ENCODE results near the gene TFIP11.

Gene TFIP11

DNA sequence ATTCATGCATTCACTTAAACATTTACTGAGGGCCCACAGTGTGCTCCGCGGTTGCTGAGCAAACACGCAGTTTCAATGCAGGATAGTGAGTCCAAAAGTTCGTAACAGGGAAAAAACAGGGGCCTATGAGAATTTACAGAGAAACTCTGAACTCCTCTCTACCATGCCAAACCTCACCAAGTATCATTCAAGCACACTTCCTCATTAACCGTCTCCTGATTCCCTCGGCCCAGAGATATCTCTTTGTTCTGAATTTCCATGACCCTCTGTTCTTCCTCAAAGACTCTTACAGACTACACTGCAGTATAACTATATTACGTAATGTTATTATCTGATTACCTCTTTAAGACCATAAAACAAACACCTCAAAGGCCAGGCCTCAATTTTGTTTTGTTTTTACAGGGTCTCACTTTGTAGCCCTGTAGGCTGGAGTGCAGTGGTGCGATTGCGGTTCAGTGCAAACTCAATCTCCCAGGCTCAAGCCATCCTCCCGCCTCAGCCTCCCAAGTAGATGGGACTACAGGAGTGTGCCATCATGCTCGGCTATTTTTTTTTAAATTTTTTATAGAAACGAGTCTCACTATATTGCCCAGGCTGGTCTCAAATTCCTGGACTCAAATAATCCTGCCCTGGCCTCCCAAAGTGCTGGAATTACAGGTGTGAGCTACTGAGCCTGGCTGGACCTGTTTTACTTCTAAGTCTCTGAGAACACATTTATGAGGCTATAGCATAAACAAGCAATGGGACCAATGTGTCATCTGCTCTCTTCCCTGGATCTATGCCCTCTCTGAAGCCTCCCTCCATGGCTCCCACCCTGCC lies 32.3 kb downstream of the TFIP11 start:
- DNase-seq (ENCODE audit: low read depth, low spot score), result no peak

DNA sequence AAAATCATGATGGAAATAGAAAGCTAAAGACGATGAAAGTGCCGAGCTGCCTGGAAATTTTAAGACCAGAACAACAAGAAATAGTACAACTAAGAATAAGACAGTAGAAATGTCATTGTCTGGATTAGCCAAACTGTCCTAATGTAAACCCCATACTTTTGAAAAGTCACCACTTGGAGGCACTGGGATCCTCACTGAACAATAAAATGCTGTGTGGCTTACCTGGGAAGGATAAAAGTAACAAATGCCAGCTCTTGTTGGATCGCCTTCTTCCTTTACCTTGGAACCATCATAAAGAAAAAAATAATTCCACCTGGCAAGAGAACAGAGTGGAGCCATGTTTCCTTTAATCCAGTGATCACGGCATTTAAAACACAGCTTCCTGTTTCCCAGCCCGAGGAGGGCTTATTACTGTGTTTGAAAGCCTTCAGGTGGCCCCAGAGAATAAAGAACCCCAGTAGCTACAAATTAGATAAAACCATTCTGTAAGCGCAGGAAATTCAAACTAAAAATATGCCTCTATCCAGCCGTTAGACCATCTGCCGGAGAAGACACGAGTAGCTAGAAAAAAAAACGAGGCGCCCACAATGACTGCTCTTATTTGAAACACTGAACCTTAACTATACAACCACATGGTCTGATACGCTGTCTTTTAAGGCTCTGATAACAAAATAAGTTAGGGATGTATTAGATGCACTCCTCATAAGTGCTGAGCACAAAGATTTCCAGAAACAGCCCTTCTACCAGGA lies 33.1 kb downstream of the TFIP11 start:
- no peak for DNase-seq (ENCODE audit: low read depth, low spot score)

DNA sequence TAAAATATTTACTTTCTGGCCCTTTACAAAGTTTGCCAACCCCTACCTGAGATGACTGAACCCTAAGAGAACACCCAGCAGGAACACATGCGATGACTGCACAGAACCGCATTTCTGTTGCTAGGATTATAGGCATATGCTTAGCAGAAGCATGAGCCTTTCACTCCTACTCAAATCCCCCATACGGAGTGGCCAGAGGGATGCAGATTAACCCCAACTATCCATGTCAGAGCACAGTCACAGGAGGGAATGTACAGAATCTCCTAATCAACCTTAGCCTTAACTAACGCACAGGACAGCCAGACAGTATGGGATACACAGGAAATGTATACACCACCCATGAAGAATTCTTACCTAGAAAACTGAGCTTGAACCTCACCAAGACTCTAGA lies 34.9 kb downstream of the TFIP11 start:
- no peak for DNase-seq (ENCODE audit: low read depth, low spot score)

DNA sequence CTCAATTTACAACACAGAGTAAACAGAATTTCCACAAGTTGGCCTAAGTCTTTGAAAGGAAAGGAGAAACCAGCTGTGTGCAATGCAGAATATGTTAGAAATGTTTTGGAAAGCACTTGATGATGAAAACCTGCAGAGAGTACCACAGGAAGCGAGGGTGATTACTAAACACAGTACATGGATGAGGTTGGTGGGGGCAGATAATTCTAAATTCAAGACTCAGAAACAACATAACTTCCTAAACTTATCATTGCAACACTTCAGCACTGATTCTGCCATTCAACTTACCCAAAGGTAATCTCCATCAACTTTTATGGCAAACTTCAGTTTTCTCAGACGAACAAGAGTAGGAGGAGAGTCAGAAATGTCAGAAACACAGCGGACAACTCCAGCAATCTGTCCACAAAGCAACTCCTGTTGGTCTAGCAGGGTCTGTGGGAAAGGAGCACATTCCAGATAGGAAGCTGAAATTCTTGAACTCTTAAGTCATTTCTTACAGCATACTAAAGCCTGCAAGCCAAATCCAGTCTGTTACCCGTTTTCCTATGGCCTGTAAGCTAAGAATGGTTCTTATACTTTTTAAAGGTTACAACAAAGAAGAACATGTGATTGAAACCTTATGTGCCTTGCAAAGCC lies 35.5 kb downstream of the TFIP11 start:
- DNase-seq (ENCODE audit: low read depth, low spot score), result no peak

DNA sequence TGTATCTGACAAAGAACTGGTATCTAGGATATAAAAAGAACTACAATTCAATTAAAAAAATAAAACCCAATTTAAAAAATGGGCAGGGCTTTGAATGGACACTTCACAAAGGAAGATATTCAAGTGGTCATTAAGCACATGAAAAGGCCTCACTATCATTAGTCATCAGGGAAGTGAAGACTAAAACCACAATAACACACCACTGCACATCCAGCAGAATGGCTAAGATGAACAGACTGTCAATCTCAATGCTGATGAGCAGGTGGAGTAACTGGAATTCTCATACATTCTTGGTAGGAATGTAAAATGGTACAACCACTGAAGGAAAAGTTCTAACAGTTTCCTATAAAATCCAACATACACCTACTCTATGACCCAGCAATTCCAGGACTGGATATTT lies 37.6 kb downstream of the TFIP11 start:
- DNase-seq (ENCODE audit: low read depth, low spot score), result no peak

DNA sequence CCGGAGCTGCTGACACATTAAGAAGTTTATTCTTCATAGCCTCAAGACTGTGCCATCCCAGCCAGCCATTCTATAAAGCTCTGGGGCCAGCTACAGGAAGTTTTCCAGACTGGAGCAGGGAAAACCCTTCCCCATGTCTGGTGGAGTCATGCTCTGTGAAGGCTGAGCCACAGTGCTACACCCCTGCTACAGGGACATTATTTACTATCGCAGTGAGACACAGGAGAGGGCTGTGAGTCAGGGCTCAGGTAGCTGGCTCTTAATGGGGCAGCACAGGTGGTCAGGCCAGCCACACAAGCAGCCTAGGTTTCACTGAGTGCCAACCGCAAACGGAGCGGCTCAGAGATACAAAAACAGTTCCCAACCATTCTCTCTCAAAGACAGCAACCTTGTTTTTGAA lies 40.8 kb downstream of the TFIP11 start:
- no peak for DNase-seq (ENCODE audit: low read depth, low spot score)

DNA sequence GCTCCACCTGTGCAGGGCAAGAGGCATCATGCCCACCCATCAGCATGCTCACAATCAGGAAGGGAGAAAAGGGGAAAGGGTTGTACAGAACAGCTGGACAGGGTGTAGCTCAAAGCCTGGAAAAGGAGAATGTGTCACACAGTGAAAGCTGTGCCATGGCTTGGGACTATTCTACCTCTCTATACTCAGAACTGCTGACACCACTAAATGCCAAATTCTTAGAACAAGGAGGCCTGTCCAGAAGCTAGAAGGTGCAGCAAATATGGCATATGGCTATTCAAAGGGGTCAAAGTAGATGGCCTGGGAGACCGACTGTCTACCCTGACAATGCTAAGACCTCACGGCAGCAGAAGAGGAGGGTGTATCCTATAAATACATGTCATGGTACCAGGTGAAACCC lies 41.5 kb downstream of the TFIP11 start:
- no peak for DNase-seq (ENCODE audit: low read depth, low spot score)

DNA sequence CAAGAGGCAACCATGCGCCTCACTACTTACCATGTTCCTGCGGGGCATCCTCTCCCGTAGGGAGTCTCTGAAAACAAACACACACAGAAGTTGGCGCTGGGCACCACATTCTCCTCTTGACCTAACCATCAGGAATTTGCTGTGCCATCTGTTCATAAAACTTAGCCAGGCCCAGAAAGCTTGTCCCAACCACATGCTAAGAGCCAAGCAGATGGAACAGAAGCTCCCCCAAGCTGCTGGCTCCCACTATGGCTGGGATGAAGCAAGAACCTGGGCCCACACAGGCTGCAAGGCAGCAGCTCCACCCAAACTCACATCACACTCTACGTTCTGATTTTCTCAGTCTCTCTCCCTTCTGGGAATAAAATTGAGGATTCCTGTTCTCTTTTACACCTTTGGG lies 46.1 kb downstream of the TFIP11 start:
- no peak for DNase-seq (ENCODE audit: low read depth, low spot score)

DNA sequence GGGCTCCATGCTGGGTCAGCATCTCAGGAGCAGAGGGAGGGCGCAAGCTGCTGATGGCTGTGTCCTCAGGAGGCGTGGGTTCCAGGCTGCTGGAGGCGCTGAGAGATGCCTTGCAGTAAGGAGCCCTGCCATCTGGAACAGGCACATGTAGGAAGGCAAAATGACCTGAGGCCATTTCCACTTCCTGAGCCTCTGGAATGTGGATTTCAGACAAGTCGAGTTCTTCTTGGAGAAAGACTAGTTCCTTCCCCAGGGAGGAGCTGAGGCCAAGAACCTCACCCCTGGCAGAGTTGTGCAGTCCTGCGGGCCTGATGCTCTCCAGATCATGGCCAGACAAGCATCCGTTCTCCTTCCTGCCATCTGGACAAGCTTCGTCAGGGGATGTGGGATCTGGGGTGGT lies 48.0 kb downstream of the TFIP11 start:
- peak; percentile 68 for DNase-seq (ENCODE audit: low read depth, low spot score)

DNA sequence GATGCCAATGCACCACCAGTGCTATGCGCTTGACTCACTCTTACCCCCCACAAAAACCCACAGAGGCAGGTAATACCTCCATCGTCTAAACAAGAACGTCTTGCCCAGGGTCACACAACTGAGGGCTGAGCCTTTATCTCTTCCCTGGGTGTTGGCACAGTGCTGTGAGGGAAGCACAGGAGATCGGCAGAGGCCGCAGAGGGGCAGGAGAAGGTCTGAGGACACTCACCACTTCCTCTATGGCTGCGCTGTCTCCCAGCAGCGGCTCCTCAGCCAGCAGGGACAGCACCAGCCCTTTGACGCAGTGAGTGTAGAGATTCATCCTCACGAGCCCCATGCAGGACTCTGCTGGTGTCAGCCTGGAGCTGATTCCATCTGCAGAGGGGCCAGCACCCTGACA lies 48.6 kb downstream of the TFIP11 start:
- DNase-seq (ENCODE audit: low read depth, low spot score), result no peak

DNA sequence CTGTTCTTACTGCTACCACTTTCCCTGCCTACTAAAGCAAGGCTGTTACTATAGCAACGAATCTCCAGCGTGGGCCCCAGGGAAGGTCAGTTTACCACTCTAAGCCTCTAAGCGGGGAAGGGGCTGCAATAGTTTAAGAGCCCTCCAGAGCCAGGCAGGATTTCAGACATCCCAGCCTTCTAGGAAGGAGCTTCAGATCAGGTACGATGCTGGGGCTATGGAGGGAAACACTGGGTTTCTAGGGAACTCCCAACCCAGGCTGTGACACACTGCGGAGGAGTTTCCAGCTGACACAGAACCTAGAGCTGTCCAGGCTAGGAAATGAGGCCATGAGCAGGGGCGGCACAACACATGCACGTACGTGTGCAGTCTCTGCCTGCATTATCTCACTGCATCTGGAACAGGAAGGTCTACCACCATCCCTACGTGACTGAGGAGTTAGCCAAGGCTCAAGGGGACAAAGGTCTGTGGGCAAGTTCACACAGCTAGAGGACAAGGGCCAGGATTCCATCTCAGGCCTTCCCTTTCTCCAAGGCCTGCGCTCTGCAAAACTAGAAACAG lies 49.1 kb downstream of the TFIP11 start:
- DNase-seq (ENCODE audit: low read depth, low spot score), result peak; percentile 42

DNA sequence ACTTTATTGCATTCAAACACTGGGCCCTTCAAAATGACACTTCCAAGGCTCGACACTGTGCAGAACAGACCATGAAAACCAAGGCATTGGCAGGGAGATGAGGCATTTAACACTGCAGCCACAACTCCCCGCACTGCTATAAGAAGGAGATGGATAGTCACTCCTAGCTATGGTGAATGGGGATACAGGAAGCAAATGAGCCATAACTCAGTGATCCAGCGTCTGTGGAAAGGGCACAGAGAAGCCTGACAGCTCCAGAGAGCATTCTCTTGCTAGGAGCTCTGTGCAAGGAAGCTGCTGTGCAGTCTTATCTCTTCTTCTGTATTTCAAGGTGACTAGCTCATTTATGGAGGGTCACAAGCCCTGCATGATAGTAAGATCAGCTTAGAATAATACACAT lies 49.6 kb downstream of the TFIP11 start:
- DNase-seq (ENCODE audit: low read depth, low spot score), result no peak

DNA sequence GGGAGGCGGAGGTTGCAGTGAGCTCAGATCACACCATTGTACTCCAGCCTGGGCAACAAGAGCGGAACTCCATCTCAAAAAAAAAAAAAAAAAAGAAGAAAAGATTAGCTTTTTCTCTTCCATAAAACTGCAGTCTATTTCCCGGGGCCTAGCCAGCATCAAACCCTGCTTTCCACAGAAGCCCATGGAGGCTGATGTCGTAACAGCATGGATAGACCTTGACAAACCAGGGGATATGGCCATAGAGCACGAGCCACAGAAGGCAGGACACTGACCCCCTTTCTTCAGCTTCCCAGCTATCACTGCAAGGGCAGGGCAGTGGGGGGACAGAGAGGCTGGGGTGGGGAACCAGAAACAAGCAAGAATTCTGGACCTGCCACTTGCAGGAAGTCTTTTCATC lies 50.2 kb downstream of the TFIP11 start:
- no peak for DNase-seq (ENCODE audit: low read depth, low spot score)

DNA sequence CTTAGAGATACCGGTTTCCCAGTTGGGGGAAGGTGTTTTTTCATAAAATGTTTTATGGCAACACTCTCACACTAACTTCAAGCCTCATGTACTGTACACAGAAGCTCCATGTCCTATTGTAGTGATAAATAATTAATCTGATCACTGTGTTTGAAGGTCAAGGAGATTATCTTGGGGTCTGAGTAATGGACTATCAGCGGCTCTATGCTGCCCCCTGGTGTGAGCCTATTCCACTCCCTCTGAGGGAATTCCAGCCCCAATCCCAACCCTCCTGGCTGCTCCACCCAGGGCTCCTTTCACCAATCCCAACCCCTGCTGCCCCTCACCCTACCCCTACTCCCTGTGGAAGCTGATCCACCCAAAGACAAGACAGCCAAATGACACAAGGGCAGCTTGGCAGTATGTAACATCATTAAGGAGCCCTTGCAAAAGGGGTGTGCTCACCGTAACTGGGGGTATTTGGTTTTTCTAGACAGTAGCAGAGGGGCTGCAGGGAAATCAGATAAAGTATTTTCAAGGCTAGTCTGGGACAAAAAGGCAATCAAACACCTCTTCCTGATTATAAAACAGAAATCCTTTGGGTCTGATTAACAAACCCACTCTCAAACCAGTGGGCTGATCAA lies 51.0 kb downstream of the TFIP11 start:
- peak; percentile 86 for DNase-seq (ENCODE audit: low read depth, low spot score)

DNA sequence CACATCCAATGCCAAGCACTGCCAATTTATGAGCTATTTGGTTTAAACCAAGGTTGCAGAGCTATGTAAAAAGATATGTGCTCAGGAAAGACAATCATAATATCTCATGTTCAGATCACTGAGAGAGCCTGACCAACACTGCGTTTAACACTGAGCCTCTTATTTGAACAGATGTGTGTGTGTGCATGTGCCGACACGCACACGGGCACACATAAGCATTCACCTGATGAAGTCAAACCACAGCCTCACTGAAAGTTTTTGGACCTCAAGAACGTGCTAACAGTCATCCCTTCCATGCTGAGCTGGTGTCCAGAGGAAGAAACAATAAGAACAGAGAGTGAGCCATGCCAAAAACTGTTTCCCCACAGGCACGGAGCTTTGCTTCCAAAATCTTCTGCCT lies 52.1 kb downstream of the TFIP11 start:
- no peak for DNase-seq (ENCODE audit: low read depth, low spot score)

DNA sequence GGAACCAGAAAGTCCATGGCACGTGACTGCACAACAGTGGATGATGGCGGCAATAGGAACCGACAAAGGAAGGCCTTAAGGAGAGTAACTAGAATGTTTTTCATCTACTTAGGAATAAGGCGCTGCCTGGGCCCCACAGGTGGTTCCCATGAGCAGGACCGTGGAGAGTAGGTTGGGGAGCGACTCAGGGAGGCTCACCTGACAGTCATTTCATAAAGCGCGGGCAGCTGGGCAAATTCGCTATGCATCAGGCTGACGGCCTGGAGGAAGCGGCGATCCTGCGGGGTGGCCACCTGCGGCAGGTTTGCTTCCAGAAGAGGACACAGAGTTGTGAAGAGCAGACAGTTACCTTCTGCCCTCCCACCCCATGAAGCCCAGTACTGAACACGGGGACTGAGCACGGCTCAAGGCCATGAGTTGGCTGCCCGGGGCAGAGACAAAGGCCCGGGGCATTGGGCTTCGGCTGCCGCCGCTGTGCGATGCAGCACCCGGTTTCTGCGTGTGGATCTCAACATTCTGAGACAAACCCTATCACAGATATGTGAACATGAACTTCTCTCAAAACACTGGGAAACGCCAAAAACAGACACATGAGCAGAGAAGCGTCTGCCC lies 54.5 kb downstream of the TFIP11 start:
- DNase-seq (ENCODE audit: low read depth, low spot score), result no peak

DNA sequence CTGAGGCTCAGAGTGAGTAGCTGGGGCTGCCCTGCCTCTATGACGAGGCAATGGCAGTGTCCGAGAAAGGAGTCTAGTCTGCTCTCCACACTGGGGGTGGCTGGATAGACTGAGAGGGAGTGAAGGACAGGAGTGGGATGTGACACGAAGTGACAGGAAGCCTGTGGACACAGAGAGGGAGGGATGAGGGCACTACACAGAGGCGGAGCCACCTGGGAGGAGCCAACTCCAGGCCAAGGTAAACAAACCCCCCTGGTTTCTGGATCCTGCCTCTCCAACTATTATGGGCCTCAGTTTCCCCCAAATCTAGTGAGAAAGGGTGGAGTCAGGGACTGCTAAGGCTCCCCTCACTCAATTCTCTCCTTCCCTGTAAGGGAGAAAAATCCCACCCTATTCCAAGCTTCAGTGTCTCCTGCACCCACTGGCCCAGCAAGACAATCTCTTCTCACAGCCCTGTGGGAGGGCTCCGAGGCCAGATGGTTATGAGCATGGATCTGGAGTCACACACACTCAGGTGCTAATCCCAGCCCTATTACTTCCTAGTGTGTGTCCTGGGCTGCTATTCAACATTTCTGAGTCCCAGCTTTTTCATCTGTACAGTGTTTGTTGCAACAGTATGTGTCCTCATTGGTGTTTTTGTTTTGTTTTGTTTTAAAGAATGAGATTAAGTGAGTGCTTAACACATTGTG lies 58.3 kb downstream of the TFIP11 start:
- no peak for DNase-seq (ENCODE audit: low read depth, low spot score)

DNA sequence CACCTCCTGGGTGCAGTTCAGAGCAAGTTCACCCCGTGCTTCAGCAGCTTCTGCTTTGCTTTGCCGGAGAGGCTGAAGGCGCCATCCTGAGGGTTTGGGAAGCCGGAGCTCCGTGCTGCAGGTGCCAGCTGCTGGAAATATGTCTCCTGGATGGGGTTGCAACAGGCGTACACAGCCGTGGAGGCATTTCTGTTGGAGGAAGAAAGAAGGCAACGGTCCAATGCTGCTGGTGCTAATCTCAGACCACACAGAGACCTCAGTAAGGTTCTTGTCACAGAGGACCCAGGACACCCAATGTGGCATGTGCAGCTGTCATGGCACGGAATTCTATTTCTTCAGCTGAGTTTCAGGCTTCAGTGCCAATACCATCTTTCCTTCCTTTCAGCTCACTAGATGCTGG lies 59.1 kb downstream of the TFIP11 start:
- DNase-seq (ENCODE audit: low read depth, low spot score), result no peak

DNA sequence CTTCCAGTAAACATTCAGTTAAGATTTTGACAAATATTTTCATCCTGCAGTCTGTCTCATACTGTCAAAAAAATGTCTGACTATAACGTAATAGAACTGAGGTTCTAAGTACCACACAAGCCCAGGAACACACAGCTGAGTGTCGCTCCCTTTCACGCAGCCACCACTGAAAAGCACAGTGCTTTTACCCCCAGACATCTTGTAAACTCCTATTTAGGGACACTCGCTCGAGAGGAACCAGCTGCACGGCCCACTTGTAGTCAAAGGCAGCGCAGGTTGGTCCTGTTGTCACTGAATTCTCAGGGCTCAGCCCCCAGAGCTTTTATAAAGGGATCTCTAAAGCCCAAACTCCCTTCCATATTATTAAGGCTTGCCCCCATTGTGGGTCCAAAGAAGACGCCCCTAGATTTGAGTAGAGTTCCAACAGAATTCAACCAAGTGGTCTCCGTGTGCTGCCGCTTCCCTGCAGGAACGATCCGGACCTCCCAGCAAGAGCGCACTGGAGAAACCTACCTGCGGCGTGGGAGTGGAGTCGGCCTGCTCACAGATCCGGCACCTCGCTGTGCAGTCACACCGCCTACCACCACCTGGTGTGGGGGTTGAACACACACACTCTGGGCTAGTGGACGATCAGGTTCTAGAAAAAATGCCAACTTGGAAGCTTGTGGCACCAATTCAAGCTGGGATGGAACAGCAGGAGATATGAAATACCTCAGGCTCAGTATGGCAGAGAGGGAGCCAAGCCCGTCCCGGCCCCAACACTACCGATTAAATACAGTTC lies 59.8 kb downstream of the TFIP11 start:
- DNase-seq (ENCODE audit: low read depth, low spot score), result no peak
